ENCODE measurements around the gene ARMH1. TPM values are rescaled to one million over a fixed set of nuclear protein-coding genes. Genes with fewer than 3 reads are reported as not detected.

The ARMH1 gene
- total RNA-seq, 4 donors from 2014 or later = 0.40 to 2.5 (median 0.96) TPM; not detected in 1

- no peak overlapping the region for H3K27ac ChIP-seq
- no peaks in the 10 kb centered on the region for H3K9me3 ChIP-seq
- H3K36me3 ChIP-seq = no peaks in the 10 kb centered on the region
- intact Hi-C loops (cut with DNase I; ENCODE audit: low total_unique reads) (no loop called here), in situ Hi-C loops (cut with MboI; ENCODE audit: low pct_ligation_motif_present in 1 of 4, low pct_unique_long_range_greater_than_20kb in 1 of 4, low sequenced_read_pairs in 3 of 4) (no loop called here)
- no peak for DNase-seq
- H3K4me3 ChIP-seq = no peak overlapping the region
- 81 to 84% methylated on average over 5 to 8 of the region's 8 CpGs for WGBS, 2 donors (ENCODE audit: low coverage in 1 of 2)
- H3K27me3 ChIP-seq = no peaks in the 10 kb centered on the region
- no peaks in the 10 kb centered on the region for H3K4me1 ChIP-seq
- TF ChIP-seq EP300 (IDR thresholded peaks at IDR 0.05; ENCODE audit: low read depth) (no peak), POLR2AphosphoS5 (IDR thresholded peaks at IDR 0.05) (no peak), CTCF (IDR thresholded peaks at IDR 0.05) (no peak), POLR2A (IDR thresholded peaks at IDR 0.05) (no peak)
Measured at GRCh38 chr1:44685881-44686280, 11.4 kb downstream of the ARMH1 start.

- WGBS, 2 donors (ENCODE audit: low coverage in 1 of 2) = 81 to 89% methylated on average over 1 to 12 of the region's 12 CpGs
- Histone ChIP-seq H3K4me1 (no peaks in the 10 kb centered on the region), H3K4me3 (no peak overlapping the region), H3K27me3 (no peaks in the 10 kb centered on the region), H3K9me3 (no peaks in the 10 kb centered on the region), H3K36me3 (no peaks in the 10 kb centered on the region), H3K27ac (no peak overlapping the region)
- in situ Hi-C loops (cut with MboI; ENCODE audit: low pct_ligation_motif_present in 1 of 4, low pct_unique_long_range_greater_than_20kb in 1 of 4, low sequenced_read_pairs in 3 of 4) = no loop called here
- peak; percentile 16 for DNase-seq
- intact Hi-C loops (cut with DNase I; ENCODE audit: low total_unique reads) = no loop called here
- TF ChIP-seq POLR2AphosphoS5 (IDR thresholded peaks at IDR 0.05) (no peak), CTCF (IDR thresholded peaks at IDR 0.05) (no peak), POLR2A (IDR thresholded peaks at IDR 0.05) (no peak), EP300 (IDR thresholded peaks at IDR 0.05; ENCODE audit: low read depth) (no peak)
Measured at GRCh38 chr1:44688760-44689446, 14.4 kb downstream of the ARMH1 start.

GRCh38 chr1:44689447-44689765, 14.9 kb downstream of the ARMH1 start:
- Histone ChIP-seq H3K27ac (no peak overlapping the region), H3K4me3 (no peak overlapping the region), H3K36me3 (no peaks in the 10 kb centered on the region), H3K4me1 (no peaks in the 10 kb centered on the region), H3K27me3 (no peaks in the 10 kb centered on the region), H3K9me3 (no peaks in the 10 kb centered on the region)
- in situ Hi-C loops (cut with MboI; ENCODE audit: low pct_ligation_motif_present in 1 of 4, low pct_unique_long_range_greater_than_20kb in 1 of 4, low sequenced_read_pairs in 3 of 4) (no loop called here), intact Hi-C loops (cut with DNase I; ENCODE audit: low total_unique reads) (no loop called here)
- no peak for DNase-seq
- TF ChIP-seq EP300 (IDR thresholded peaks at IDR 0.05; ENCODE audit: low read depth) (no peak), CTCF (IDR thresholded peaks at IDR 0.05) (no peak), POLR2A (IDR thresholded peaks at IDR 0.05) (no peak), POLR2AphosphoS5 (IDR thresholded peaks at IDR 0.05) (no peak)
- WGBS, 2 donors (ENCODE audit: low coverage in 1 of 2) = 52 to 80% methylated on average over 2 to 3 of the region's 3 CpGs

- WGBS, 2 donors (ENCODE audit: low coverage in 1 of 2) = 67 to 84% methylated on average over 1 to 2 of the region's 2 CpGs
- Histone ChIP-seq H3K36me3 (no peaks in the 10 kb centered on the region), H3K27me3 (no peaks in the 10 kb centered on the region), H3K27ac (no peak overlapping the region), H3K4me1 (no peaks in the 10 kb centered on the region), H3K4me3 (no peak overlapping the region), H3K9me3 (no peaks in the 10 kb centered on the region)
- intact Hi-C loops (cut with DNase I; ENCODE audit: low total_unique reads) (no loop called here), in situ Hi-C loops (cut with MboI; ENCODE audit: low pct_ligation_motif_present in 1 of 4, low pct_unique_long_range_greater_than_20kb in 1 of 4, low sequenced_read_pairs in 3 of 4) (no loop called here)
- DNase-seq = no peak
- no peak for TF ChIP-seq POLR2A (IDR thresholded peaks at IDR 0.05)
- no peak for TF ChIP-seq EP300 (IDR thresholded peaks at IDR 0.05; ENCODE audit: low read depth)
- TF ChIP-seq POLR2AphosphoS5 (IDR thresholded peaks at IDR 0.05) = no peak
- no peak for TF ChIP-seq CTCF (IDR thresholded peaks at IDR 0.05)
Measured at GRCh38 chr1:44693159-44693558, 18.6 kb downstream of the ARMH1 start.

Measured in transverse colon (tissue), 4 donors.